Neural progenitor cell (in vitro differentiated cells): Measurements from ENCODE around the gene MTFR1L.
A peak's percentile ranks its signal among the peaks of the same experiment; 100 is the strongest.

Experiments
- CTCF ChIP-seq: fragments of 200-600 bp; sonication (generic); IDR thresholded peaks from 2 replicates; pipeline ENCODE4 v1.5.1; 2017; ENCODE audit warnings: antibody characterized with exemption, mild to moderate bottlenecking
- EZH2 ChIP-seq: fragments of 200-600 bp; sonication (generic); IDR thresholded peaks from 2 replicates; pipeline ENCODE4 v1.6.1; 2017; ENCODE audit warnings: antibody characterized with exemption, mild to moderate bottlenecking, moderate library complexity

GRCh38 chr1:25817840-25818501 lies 1.8 kb upstream of the MTFR1L start:
- TF ChIP-seq CTCF (peak; percentile 34), EZH2 (no peak)
